NCI-H2196 (cell line): Measurements from ENCODE around the gene LRP4.
"Not testable (repeated sequence)": the region's sequence is repeated elsewhere in the genome, so short reads cannot be mapped to it uniquely, and the experiment has no call there.

ENCODE experiments used
- DNase-seq: peaks from one replicate; lab custom pipeline; 2025; ENCODE audit not compliant: unreplicated experiment; lab: John Stamatoyannopoulos, UW

The LRP4 gene, protein sequence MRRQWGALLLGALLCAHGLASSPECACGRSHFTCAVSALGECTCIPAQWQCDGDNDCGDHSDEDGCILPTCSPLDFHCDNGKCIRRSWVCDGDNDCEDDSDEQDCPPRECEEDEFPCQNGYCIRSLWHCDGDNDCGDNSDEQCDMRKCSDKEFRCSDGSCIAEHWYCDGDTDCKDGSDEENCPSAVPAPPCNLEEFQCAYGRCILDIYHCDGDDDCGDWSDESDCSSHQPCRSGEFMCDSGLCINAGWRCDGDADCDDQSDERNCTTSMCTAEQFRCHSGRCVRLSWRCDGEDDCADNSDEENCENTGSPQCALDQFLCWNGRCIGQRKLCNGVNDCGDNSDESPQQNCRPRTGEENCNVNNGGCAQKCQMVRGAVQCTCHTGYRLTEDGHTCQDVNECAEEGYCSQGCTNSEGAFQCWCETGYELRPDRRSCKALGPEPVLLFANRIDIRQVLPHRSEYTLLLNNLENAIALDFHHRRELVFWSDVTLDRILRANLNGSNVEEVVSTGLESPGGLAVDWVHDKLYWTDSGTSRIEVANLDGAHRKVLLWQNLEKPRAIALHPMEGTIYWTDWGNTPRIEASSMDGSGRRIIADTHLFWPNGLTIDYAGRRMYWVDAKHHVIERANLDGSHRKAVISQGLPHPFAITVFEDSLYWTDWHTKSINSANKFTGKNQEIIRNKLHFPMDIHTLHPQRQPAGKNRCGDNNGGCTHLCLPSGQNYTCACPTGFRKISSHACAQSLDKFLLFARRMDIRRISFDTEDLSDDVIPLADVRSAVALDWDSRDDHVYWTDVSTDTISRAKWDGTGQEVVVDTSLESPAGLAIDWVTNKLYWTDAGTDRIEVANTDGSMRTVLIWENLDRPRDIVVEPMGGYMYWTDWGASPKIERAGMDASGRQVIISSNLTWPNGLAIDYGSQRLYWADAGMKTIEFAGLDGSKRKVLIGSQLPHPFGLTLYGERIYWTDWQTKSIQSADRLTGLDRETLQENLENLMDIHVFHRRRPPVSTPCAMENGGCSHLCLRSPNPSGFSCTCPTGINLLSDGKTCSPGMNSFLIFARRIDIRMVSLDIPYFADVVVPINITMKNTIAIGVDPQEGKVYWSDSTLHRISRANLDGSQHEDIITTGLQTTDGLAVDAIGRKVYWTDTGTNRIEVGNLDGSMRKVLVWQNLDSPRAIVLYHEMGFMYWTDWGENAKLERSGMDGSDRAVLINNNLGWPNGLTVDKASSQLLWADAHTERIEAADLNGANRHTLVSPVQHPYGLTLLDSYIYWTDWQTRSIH (N-terminal part only)

DNA sequence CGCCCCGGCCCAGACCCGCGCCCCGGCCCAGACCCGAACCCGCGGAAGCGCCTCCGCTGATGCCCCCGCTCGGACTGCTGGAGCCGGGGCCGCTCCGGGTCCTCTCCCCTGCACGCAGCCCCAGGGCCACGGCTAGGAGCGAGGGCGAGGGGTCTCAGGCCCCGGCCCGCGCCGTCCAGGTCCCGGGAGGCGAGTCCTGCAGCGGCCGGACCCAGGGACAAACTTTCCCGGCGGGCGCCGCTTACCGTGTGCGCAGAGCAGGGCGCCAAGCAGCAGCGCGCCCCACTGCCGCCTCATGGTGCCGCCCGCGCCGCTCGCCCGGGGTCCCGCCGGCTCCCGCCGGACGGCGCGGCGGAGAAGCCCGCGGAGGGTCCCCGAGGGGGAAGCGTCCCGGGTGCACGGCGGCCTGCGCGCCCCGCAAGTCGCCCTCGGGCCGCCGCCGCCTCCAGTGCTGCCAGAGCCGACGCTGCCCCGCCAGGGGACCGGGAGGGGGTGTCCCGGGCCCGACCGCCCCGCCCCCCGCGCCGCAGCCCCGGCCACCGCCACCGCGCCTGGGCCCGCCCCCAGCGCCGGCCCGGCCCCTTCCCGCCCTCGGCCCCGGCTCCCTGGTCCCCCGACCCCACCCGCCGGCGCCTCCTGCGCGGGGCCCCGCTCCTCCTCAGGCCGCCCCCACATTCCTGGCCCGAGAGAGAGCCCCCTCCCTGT, at the start of gene LRP4:
Gene LRP4, minus strand, starts transcription at position 468 of the 705 bp plus-strand sequence. Its CDS starts 171 bp downstream, at position 297.
- DNase-seq, result peak; percentile 61

DNA sequence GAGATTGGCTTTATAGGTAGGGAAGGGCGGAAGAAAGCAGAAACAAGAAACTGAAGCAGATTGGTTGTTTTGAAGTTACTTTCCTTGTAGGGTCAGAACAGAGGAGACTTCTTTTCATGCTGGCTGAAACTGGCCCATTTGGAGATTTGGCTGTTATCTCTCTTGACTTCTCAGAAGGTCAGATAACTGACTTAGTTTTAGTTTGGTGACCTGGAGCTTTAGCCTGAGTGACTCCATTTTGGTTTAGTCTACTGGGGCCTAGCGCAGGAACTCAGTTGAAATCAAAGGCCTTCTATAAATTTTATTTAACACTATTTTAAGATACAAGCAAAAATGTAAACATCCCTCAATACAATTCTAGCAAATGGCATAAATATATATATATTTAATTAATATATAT, 49.6 kb upstream of the LRP4 start:
- no peak for DNase-seq

DNA sequence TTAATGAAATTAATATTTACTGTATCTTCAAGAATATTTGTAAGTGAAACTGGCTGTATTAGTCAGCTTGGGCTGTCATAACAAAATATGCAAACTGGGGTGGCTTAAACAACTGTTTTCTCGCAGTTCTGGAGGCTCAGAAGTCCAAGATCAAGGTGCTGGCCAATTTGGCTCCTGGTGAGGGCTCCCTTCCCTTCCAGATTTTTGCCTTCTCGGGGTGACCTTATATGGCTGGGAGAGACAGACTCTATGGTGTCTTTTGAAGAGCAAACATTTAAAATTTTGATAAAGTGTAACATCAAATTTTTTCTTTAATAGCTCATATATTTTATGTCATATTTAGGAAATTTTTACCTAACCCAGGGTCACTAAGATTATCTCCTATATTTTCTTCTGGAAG, 48.4 kb upstream of the LRP4 start:
- DNase-seq, result no peak

- DNase-seq, result no peak
These were observed 45.5 kb upstream of the LRP4 start for GRCh38 chr11:46963844-46964243.

GRCh38 chr11:46961886-46962285, 43.5 kb upstream of the LRP4 start:
- DNase-seq, result not testable (repeated sequence)

DNA sequence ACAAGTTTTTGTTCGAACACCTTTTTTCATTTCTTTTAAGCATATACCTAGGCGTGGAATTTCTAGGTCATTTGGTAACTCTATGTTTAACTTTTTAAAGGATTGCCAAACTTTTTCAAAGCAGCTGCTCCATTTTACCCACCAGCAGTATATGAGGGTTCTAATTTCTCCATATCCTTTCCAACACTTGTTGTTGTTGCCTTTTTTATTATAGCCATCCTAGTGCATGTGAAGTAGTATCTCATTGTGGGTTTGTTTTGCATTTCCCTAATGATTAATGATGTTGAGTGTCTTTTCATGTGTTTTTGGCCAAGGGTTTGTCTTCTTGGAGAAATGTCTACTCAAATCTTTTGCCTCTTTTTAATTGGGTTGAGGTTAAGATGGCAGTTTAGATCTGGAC, 42.7 kb upstream of the LRP4 start:
- no peak for DNase-seq

DNA sequence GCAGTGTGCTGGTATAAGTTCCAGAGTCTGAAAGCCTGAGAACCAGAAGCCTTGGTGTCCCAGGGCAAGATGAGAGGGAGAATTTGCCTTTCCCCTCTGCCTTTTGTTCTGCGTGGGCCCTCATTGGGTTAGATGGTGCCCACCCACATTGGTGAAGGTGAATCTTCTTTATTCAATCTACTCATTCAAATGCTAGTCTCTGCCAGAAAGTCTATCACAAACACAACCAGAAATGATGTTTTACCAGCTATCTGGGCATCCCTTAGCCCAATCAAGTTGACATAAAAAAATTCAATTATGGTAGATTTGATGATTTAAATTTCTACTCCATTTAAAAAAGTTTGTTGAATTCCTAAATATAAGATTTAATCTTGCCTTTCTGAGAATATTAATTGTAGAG, 40.4 kb upstream of the LRP4 start:
- no peak for DNase-seq

GRCh38 chr11:46953093-46953492, 34.7 kb upstream of the LRP4 start:
- no peak for DNase-seq

DNA sequence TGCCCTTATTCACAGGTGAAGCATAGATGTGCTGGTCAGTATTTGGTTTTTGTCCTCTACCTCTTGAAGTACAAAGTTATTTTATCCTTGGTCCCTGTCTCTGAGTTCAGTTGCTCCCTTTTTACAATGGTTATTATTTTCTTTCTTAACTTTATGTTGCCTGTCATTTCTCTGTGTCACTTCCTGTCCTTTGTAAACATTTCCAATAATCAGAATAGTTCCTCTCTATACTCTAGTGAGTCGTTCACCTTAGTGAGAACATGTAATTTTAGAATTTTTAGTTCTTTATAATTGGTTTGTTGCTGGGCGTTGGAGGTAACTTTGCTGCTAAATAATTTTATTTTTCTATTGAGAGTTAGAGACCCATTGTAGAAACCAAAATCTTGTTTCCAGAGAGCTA, 34.2 kb upstream of the LRP4 start:
- no peak for DNase-seq

DNA sequence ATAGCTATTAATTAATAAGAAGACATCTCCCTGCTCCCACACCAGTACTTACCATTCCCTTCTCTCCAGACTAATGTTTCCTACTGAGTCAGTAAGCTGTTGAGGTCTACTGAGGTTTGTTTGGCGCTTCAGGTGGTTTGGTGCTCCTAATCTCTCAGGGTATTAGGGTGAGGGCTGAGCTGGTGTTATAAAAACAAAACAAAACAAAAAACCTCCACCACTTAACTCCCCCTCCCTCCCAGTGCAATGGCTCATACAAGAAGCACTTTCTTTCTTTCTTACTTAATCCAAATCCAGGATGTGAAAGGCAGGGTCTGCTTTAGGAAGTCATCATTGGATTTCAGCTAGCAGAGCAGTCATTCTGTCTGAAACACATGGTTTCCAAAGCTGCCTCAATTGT, 33.5 kb upstream of the LRP4 start:
- DNase-seq, result no peak

DNA sequence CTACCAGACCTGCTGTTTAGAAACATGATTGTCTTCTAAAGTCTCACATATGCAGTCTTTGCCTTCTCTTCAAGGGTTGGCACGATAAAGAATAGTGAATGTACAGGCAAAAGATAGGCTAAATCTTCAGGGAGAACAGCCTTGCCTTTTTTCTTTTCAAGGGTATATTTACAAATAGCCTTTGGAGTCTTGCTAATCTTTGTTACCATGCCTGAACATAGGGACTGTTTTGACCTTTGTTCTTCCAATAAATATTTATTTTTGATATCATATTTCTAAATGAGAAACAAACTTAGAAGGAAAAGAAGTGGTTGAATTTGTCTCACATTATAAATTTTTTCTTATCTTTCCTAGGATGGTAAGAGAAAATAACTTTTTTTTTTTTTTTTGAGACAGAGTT, 30.9 kb upstream of the LRP4 start:
- DNase-seq, result no peak

GRCh38 chr11:46948378-46949131, 30.2 kb upstream of the LRP4 start:
- DNase-seq, result peak; percentile 53

DNA sequence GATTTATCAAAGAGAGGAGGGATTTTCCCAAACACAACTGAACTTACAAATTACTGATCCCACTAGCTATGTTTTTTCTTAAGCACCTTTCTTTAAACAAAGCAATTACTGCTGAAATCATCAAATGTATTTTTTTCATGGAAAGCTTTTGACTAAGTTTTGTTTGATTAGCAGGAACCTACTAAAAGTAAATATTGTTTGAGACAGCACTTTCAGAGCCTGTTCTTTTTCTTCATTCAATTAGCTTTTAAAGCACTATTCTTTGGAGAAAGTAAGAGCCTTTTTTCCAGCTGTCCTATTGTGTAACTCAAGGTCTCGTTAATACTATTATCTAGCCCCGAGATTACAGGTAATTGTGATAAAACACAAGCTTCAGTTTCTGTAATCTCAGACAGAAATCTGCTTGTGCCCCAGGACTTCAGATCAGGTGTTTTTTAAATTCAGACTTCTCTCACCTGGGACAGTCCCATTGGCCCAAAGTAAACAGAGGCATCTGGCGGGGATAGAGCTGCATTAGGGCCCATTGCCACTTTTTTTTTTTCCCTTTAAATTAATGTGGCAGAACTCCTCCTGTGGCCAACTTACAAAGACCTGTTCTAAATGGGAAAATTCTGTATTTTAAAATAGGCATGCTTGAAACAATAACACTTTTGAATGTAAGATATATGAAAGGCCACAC, 29.2 kb upstream of the LRP4 start:
- no peak for DNase-seq

- no peak for DNase-seq
These were observed 26.2 kb upstream of the LRP4 start for GRCh38 chr11:46944356-46945075.

- DNase-seq, result no peak
These were observed 23.8 kb upstream of the LRP4 start for GRCh38 chr11:46942172-46942571.

DNA sequence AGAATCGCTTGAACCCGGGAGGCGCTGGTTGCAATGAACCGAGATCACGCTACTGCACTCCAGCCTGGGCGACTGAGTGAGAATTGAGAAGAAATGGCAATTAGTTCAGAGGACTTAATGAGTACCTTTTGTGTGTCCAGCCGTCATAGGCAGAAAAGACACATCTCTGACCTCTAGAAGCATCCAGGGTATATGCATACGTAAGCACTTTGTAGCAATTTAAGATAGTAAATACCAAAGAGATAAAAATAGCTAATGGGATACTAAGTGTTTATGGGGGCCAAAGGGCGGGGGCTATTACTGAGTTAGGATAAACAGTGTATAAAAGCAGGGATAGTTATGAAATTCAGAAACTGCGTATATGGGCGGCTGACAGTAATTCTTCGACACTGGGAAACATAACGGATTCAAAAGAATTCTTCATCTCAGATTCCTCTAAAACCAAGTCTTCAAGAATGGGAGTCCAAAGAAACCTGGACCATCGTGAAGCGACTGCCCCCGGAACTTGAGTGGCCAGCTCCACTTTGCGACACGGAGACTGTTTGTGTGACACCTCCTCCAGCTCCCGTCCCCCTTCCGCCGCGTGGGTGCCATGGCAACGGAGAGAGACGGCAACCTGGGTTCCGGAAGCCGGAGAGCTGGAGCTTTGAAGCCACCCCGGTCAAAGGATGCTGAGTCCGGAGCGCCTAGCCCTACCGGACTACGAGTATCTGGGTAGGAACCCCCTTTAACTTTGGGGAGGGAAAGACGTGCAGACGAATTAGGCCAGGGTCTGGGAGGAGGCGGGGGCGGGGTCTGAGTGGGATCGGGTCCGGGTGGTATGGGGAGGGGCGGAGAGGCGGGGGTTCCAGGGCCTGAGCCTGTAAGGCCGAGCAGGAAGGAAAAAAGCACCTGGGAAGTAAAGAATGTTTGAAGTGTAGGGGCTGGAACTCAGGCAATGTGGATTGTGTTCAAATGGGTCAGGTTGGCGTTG, 18.1 kb upstream of the LRP4 start, which contains the start of gene CSTPP1:
Gene CSTPP1, plus strand, starts transcription at position 624 of the 973 bp plus-strand sequence. Its CDS starts 45 bp downstream, at position 669.
- peak; percentile 96 for DNase-seq

- DNase-seq, result peak; percentile 61
These were observed 11.7 kb upstream of the LRP4 start for GRCh38 chr11:46930089-46930488.
